MM.1S (cell line): Measurements from ENCODE around the gene MTTP.
A peak's percentile ranks its signal among the peaks of the same experiment; 100 is the strongest.

Source experiments
- DNase-seq: peaks from one replicate; pipeline ENCODE4 v3.0.0-alpha.2; 2015
- H2AFZ ChIP-seq: fragments of 300-600 bp; sonication (generic); 2 replicates; pipeline ENCODE4 v1.6.0; 2016; ENCODE audit warnings: antibody characterized with exemption, low read length
- H3F3A ChIP-seq: fragments of 300-600 bp; sonication (generic); 2 replicates; pipeline ENCODE4 v1.6.1; 2016; ENCODE audit warnings: mild to moderate bottlenecking, antibody characterized with exemption, low read length, moderate library complexity, mixed read lengths; ENCODE audit not compliant: insufficient read depth
- H3K27ac ChIP-seq: fragments of 300-600 bp; sonication (generic); 2 replicates; pipeline ENCODE4 v1.5.1; 2016; ENCODE audit warnings: mild to moderate bottlenecking, low read length
- H3K27me3 ChIP-seq: fragments of 300-600 bp; sonication (generic); replicated peaks from 2 replicates; pipeline ENCODE4 v1.6.0; 2016; ENCODE audit warnings: low read length; ENCODE audit not compliant: insufficient read depth
- H3K36me3 ChIP-seq: fragments of 300-600 bp; sonication (generic); replicated peaks from 2 replicates; pipeline ENCODE4 v1.6.1; 2016; ENCODE audit warnings: mild to moderate bottlenecking, low read length, mixed read lengths; ENCODE audit not compliant: insufficient read depth
- H3K4me1 ChIP-seq: fragments of 300-600 bp; sonication (generic); 2 replicates; pipeline ENCODE4 v1.6.1; 2016; ENCODE audit warnings: low read length, mixed read lengths
- H3K4me2 ChIP-seq: fragments of 300-600 bp; sonication (generic); 2 replicates; pipeline ENCODE4 v1.6.0; 2016; ENCODE audit warnings: low read depth, low read length
- H3K4me3 ChIP-seq: fragments of 300-600 bp; sonication (generic); 2 replicates; pipeline ENCODE4 v1.5.1; 2016; ENCODE audit warnings: low read length, mixed read lengths
- H3K79me2 ChIP-seq: fragments of 300-600 bp; sonication (generic); 2 replicates; pipeline ENCODE4 v1.6.1; 2016; ENCODE audit warnings: mixed run types, low read length, mixed read lengths
- H3K9ac ChIP-seq: fragments of 300-600 bp; sonication (generic); 2 replicates; pipeline ENCODE4 v1.6.1; 2016; ENCODE audit warnings: low read length, mixed read lengths
- H3K9me2 ChIP-seq: fragments of 300-600 bp; sonication (generic); replicated peaks from 2 replicates; pipeline ENCODE4 v1.6.1; 2016; ENCODE audit warnings: mild to moderate bottlenecking, low read length, mixed read lengths; ENCODE audit not compliant: insufficient read depth
- H3K9me3 ChIP-seq: fragments of 300-600 bp; sonication (generic); replicated peaks from 2 replicates; pipeline ENCODE4 v1.6.1; 2016; ENCODE audit warnings: mild to moderate bottlenecking, low read length, mixed read lengths; ENCODE audit not compliant: insufficient read depth
- H4K20me1 ChIP-seq: fragments of 300-600 bp; sonication (generic); 2 replicates; pipeline ENCODE4 v1.6.1; 2016; ENCODE audit warnings: mild to moderate bottlenecking, low read length, moderate library complexity, mixed read lengths; ENCODE audit not compliant: insufficient read depth
- EZH2 ChIP-seq: fragments of 300-600 bp; sonication (generic); optimal IDR thresholded peaks from 2 replicates; pipeline ENCODE3; 2017; ENCODE audit warnings: low read depth, mild to moderate bottlenecking, antibody characterized with exemption, low read length, mixed read lengths
- EZH2phosphoT487 ChIP-seq: fragments of 300-600 bp; sonication (generic); IDR thresholded peaks from 2 replicates; pipeline ENCODE4 v1.6.1; 2018; ENCODE audit warnings: antibody characterized with exemption, low read length
- TF ChIP-seq, protein P1 (sequence below): fragments of 300-600 bp; sonication (generic); IDR thresholded peaks from 2 replicates; pipeline ENCODE4 v1.5.1; 2016; ENCODE audit warnings: antibody characterized with exemption, low read length, mixed read lengths

Gene MTTP

DNA sequence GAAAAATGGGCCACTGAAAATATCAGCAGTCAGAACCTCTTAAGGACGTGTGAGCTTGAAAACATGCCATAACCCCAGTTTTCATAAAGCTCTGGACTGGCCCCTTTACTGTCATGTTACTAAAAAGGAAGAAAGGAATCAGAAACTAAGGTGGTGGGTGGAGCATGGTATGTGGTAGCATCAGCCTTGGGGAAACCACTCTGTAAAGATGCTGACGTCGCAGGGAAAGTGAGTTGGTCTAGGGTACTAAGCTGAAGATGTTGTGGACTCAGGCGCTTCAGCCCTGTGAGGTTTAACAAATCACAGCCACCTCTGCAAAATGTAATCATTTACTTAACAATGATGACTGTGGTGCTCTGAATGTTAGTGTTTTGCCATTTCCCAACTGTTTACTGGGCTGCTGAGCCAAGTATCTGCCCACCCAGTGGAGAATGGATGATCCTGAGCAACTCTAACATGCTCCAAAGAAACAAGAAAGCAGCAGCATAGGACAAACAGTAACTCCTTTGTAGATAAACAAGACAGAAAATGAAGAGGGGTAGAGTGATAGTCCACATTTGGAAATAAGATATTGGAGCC, 49.6 kb downstream of the MTTP start:
- Histone ChIP-seq H3K79me2 (no peaks in the 10 kb centered on the region), H2AFZ (no peak overlapping the region), H3K4me3 (no peak overlapping the region), H3K9me2 (no peaks in the 10 kb centered on the region), H3K27ac (no peak overlapping the region), H4K20me1 (no peaks in the 10 kb centered on the region; the same call in 1 of the 2 replicates), H3K9ac (no peak overlapping the region), H3K9me3 (no peaks in the 10 kb centered on the region), H3K4me1 (peaks cover 23% of the 10 kb centered on the region), H3F3A (peaks cover 8% of the 10 kb centered on the region; the same call in 1 of the 2 replicates), H3K27me3 (peaks cover 53% of the 10 kb centered on the region), H3K36me3 (no peaks in the 10 kb centered on the region), H3K4me2 (peak overlapping the region; percentile 52; the same call in 1 of the 2 replicates)
- peak; percentile 74 for DNase-seq
- TF ChIP-seq EZH2phosphoT487 = no peak

DNA sequence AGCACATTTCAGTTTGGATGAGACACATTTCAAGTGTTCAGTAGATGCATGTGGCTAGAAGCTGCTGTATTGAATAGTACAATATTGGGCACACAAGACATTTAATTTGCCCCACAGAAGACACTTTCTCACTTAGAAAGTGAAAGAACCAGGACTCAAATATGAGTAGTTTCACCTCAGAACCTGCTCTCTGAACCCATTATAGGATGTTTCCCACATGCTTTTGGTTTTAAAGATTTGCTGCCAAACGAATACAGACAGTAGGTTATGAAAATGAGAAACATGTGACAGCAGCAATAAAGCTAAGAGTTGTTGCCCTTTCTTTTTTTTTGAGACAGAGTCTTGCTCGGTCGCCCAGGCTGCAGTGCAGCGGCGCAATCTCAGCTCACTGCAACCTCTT, 50.7 kb downstream of the MTTP start:
- no peaks in the 10 kb centered on the region for H3K79me2 ChIP-seq
- H3K9me2 ChIP-seq = no peaks in the 10 kb centered on the region
- peak; percentile 79 for DNase-seq
- H3K36me3 ChIP-seq = no peaks in the 10 kb centered on the region
- no peaks in the 10 kb centered on the region; the same call in 1 of the 2 replicates for H4K20me1 ChIP-seq
- no peak overlapping the region for H3K4me3 ChIP-seq
- no peaks in the 10 kb centered on the region for H3K9me3 ChIP-seq
- TF ChIP-seq, protein P1, sequence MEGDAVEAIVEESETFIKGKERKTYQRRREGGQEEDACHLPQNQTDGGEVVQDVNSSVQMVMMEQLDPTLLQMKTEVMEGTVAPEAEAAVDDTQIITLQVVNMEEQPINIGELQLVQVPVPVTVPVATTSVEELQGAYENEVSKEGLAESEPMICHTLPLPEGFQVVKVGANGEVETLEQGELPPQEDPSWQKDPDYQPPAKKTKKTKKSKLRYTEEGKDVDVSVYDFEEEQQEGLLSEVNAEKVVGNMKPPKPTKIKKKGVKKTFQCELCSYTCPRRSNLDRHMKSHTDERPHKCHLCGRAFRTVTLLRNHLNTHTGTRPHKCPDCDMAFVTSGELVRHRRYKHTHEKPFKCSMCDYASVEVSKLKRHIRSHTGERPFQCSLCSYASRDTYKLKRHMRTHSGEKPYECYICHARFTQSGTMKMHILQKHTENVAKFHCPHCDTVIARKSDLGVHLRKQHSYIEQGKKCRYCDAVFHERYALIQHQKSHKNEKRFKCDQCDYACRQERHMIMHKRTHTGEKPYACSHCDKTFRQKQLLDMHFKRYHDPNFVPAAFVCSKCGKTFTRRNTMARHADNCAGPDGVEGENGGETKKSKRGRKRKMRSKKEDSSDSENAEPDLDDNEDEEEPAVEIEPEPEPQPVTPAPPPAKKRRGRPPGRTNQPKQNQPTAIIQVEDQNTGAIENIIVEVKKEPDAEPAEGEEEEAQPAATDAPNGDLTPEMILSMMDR = no peak
- peak; percentile 94 for TF ChIP-seq EZH2phosphoT487
- TF ChIP-seq EZH2 = no peak
- H2AFZ ChIP-seq = no peak overlapping the region
- H3K9ac ChIP-seq = no peak overlapping the region
- H3K4me2 ChIP-seq = no peak overlapping the region
- peaks cover 14% of the 10 kb centered on the region; the same call in 1 of the 2 replicates for H3F3A ChIP-seq
- H3K27me3 ChIP-seq = peaks cover 54% of the 10 kb centered on the region
- peaks cover 33% of the 10 kb centered on the region for H3K4me1 ChIP-seq
- no peak overlapping the region for H3K27ac ChIP-seq

DNA sequence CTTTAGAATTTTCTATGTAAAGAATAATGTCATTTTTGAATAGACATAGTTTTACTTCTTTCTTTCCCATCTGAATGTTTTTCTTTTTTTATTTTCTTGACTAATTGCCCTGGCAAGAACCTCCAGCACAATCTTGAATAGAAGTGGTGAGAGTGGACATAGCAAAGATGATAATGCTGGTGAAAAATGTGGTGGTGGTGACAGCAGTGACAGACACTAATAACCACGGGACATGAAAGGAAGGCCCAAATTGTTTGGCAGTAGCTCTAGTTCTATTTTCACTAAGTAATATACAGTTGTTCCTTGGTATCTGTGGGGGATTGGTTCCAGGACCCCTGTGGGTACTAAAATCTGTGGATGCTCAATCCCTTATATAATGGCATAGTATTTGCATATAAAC, 53.4 kb downstream of the MTTP start:
- Histone ChIP-seq H3K9me3 (no peaks in the 10 kb centered on the region), H3K9ac (no peak overlapping the region), H3K4me1 (peaks cover 33% of the 10 kb centered on the region), H3K4me3 (no peak overlapping the region), H3K27ac (no peak overlapping the region), H4K20me1 (no peaks in the 10 kb centered on the region; the same call in 1 of the 2 replicates), H3K4me2 (no peak overlapping the region), H3K36me3 (no peaks in the 10 kb centered on the region), H3K27me3 (peaks cover 44% of the 10 kb centered on the region), H2AFZ (no peak overlapping the region), H3K9me2 (no peaks in the 10 kb centered on the region), H3F3A (peaks cover 14% of the 10 kb centered on the region; the same call in 1 of the 2 replicates), H3K79me2 (no peaks in the 10 kb centered on the region)
- DNase-seq = no peak
- TF ChIP-seq, protein P1 = no peak
- TF ChIP-seq EZH2phosphoT487 = no peak
- TF ChIP-seq EZH2 = no peak

DNA sequence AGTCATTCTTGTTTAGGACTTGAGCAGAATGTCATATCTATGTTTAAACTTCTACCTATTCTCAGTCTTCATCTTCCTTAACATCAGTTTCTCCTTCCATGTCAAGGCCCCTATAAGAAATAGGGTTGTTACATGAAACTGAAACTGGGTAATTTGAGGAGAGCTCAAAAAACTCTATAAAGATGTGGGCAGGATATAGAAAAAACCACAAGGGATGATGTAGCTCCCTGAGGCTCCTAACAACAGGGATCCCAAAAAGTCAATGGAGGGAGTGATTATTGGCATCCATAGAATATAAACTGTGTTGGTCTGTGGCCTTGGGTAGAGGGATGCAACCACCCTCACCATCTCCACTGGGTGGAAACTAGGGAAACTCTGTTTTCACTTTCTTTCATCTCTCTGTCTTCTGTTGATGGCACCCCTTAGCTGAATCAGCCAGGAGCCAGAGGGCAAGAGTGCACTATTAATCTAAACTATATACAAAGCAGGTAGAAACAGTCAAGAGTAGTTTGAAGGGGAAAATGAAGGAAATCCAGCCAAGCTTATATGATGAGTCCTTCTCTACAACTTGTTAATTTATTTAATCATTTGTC, 55.4 kb downstream of the MTTP start:
- H3K9me3 ChIP-seq = no peaks in the 10 kb centered on the region
- H3K27ac ChIP-seq = no peak overlapping the region
- H3K9ac ChIP-seq = no peak overlapping the region
- H3K4me3 ChIP-seq = no peak overlapping the region
- TF ChIP-seq EZH2 (no peak), EZH2phosphoT487 (no peak)
- TF ChIP-seq, protein P1 = no peak
- no peaks in the 10 kb centered on the region for H3K9me2 ChIP-seq
- H3K4me2 ChIP-seq = peak overlapping the region; percentile 6
- H2AFZ ChIP-seq = no peak overlapping the region
- H4K20me1 ChIP-seq = no peaks in the 10 kb centered on the region
- H3K4me1 ChIP-seq = peaks cover 16% of the 10 kb centered on the region
- peak; percentile 41 for DNase-seq
- H3K27me3 ChIP-seq = peaks cover 26% of the 10 kb centered on the region
- no peaks in the 10 kb centered on the region for H3K36me3 ChIP-seq
- peaks cover 10% of the 10 kb centered on the region; the same call in 1 of the 2 replicates for H3F3A ChIP-seq
- no peaks in the 10 kb centered on the region for H3K79me2 ChIP-seq
